ENCODE data around the gene PGGHG.

PGGHG gene

GRCh38 chr11:344836-345578 is 56.1 kb downstream of the PGGHG start:
- in situ Hi-C loops (cut with MboI; ENCODE audit: low sequenced_read_pairs) = no loop called here

Data from hTERT RPE-1 (cell line).